Measurements from ENCODE around the gene NOS3.

Gene NOS3

DNA sequence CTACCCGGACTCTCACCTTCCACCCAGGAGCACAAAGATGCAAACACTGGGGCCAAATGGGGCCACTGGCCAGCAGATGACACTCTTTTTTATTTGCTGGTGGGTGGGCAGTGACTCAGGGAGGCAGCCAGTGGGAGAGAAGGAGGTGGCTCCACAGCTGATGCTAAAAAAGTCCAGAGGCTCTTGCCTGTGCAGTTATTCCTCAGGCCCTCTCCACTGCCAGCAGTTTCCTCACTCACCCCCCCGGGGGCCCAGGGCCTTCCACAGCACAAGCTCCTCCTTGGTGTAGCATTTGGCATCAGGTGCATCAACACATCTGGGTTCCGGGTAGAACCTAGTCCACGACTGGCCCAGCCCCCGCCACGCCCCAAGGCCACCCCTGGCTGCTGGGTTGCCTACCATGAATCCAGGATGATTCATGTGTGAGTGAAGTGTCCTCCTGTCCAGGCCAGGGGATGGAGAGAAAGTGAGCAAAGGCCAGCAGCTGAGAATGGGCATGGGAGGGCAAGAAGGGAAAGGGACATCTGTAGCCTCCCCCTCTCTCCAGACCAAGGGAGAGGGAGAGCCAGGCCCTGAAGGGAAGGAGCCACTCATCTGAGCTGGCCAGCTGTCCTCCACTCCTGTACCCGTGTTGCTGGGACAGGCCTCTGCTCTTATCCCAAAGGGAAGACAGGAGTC lies 11.0 kb upstream of the NOS3 start:
- DNase-seq (ENCODE audit: low read depth in 2 of 2), result no peak

DNA sequence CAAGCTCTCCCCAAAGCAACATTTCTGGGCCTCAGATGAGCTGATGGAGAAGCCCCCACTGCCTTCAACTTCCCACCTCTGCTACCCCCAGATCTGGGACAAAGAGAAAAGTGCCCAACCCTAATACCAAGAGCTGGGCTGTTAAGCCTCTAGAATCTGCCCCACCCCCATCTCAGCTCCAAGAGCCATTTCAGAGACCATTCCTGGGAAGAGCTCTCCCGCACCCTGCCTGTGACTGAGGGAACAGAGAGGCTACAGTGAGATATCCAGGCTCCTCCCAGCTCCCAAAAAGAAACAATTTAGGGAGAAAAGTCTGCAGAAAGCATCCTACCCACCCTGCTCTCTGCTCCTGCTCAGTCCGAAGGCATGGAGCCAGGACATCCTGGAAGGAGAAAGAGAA lies 10.2 kb upstream of the NOS3 start:
- no peak for DNase-seq (ENCODE audit: low read depth in 2 of 2)

DNA sequence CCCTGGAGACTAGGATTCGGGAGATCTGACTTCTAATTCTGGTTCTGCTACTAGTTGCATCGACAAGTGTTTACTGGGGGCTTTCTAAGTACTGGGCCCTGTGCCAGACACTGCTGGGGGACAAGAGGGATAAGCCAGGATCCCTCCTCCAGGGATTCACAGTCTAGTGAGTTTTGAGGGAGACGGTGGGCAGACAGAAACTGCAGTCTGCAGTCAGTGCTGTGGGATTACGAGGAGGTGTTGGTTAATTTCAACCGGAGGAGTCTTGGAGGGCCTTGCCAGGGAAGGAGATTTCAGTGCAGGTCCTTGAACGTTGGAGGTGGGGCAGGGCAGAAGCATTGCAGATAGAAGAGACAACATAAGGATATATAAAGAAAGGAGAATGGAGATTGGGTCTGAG lies 9.2 kb upstream of the NOS3 start:
- no peak for DNase-seq (ENCODE audit: low read depth in 2 of 2)

DNA sequence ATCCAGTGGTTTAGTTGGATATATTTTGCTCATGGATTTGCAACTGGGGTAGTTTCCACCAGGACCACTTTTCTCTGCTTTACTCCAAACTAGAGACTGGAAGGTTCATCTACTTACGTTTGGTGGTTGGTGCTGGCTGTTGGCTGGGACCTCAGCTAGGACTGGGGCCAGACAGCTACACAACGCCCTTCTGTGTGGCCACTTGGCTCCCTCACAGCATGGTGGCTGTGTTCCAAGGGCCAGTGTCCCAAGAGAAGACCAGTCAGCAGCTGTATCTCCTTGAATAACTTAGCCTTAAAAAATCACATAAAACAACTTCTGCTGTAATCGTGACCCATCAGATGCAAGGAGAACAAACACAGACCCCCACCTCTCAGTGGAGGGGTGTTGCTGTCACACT lies 8.5 kb upstream of the NOS3 start:
- DNase-seq (ENCODE audit: low read depth in 2 of 2), result no peak

DNA sequence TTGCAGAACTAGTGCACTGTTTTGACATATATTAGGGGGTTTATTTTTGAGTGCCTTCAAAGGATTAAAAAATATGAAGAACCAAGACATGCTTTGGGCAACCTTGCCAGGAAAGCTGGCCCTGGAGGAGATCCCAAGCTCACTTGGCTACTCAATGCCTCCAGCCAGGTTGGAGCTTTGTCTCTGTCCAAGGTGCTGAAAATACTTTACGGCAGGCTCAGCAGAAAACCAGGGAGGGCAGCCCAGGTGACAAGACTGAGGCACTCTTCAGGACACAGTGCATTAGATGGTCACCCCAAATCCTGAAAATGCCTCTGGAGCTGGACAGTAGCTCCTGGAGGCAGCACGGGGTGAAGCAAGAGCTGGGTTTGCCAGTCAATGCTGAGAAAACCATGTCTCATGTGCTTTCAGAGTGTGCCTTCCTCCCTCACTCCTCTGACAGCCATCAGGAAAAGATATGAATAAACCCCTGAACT lies 6.9 kb upstream of the NOS3 start:
- DNase-seq (ENCODE audit: low read depth in 2 of 2), result no peak

DNA sequence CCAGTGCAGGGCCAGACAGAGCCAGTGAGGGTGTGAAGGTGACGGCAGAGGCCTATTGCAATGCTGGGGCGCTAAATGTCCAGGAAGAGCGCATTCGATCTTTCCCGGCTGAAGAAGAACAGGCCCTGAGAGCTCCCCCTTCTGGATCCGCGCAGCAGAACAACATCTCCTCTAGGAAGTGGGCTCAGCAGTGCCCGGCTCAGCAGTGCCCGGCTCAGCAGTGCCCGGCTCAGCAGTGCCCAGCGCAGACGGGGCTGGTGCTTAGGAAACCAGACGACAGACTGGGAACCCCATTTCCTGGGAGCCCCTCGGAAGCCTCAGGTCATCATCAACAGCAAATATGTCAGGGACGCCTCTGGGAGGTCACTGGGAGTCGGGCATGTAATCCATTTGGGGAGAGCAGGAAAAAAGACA lies 4.7 kb upstream of the NOS3 start:
- peak; percentile 50 to 52 for DNase-seq (ENCODE audit: low read depth in 2 of 2)

DNA sequence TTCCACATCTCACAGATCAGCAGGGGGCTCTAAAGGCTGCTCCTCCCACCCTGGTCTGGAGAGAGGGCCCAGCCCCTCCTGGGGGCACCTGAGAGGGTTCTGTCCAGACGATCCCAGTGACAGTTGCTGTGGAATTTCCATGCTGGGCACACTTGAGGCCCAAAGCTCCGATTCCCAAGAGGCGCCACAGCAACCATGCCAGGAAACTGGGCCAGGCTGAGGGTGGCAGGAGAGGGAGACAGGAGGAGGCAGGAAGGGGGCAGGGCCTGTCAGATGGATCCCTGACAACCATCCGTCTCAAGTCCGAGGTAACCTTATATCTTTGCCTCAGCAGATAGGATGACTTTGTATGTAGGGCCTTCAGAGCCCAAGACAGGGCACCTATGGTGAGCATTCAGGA lies 4.3 kb upstream of the NOS3 start:
- no peak for DNase-seq (ENCODE audit: low read depth in 2 of 2)

DNA sequence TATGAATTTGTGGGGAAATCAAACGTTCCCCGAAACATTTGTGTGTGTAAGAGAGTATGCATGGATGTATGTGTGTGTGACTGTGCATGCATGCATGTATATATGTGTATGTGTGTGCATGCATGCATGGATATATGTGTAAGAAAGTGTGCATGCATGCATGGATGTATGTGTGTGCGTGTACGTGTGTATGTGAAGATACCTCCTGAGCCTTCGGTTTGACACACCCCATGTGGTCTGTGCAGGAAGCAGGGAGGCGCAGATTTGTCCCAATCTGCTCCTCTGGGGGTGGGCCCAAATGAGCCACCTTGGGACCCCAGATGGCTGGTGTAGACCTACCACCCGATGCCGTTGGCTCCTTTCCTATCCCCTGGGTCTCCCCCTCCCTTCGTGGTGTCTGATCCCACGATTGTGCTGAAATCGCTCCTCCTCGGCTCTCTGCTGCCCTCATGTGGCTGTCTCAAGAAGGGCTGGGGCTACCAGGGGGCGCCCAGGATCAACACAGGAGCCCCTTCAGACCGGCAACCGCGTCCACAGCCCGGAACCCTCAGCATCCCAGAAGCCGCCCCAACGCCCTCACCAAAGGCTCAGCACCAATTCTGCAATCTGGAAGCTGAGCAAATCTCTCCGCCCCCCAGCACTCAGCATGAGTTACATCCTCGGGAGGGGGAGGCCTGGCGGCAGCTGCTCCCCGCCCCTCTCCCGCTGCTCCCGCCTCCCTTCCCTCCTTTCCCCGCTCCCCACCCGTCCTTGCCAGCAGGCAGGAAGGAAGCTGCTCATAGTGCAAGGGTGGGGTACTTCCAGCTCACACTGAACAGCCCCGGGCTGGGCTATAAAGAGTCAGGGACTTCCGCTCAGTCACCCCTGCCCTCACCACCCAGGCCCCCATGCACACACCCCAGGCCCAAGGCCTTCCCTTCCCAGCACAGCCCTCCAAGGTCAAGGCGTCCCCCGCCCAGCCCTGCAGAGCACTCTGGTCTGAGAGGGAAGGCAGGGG lies 2.3 kb upstream of the NOS3 start:
- DNase-seq (ENCODE audit: low read depth in 2 of 2), result peak; percentile 56 to 61

DNA sequence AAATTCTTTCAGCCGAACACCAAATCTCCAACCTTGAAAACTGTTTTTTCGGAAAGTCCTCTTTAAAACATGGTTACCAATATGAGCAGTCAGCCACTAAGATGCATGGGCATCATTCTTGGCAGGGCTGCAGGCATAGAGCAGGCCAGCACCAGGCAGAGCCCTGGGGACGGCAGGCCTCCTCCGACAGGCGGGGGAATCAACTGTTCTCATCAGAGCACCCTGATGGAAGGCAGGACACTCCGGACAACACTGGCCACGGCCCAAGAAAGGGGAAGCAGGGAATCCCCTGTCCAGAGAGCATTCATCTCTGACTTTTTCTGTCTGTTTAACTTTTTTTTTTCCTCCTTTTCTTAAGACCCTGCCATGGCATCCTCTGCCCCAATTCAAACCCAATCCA lies 1.4 kb upstream of the NOS3 start:
- DNase-seq (ENCODE audit: low read depth in 2 of 2), result no peak

DNA sequence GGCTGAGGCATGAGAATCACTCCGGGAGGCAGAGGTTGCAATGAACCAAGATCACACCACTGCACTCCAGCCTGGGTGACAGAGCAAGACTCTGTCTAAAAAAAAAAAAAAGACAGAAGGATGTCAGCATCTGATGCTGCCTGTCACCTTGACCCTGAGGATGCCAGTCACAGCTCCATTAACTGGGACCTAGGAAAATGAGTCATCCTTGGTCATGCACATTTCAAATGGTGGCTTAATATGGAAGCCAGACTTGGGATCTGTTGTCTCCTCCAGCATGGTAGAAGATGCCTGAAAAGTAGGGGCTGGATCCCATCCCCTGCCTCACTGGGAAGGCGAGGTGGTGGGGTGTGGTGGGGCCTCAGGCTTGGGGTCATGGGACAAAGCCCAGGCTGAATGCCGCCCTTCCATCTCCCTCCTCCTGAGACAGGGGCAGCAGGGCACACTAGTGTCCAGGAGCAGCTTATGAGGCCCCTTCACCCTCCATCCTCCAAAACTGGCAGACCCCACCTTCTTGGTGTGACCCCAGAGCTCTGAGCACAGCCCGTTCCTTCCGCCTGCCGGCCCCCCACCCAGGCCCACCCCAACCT lies 1.3 kb downstream of the NOS3 start:
- no peak for DNase-seq (ENCODE audit: low read depth in 2 of 2)

DNA sequence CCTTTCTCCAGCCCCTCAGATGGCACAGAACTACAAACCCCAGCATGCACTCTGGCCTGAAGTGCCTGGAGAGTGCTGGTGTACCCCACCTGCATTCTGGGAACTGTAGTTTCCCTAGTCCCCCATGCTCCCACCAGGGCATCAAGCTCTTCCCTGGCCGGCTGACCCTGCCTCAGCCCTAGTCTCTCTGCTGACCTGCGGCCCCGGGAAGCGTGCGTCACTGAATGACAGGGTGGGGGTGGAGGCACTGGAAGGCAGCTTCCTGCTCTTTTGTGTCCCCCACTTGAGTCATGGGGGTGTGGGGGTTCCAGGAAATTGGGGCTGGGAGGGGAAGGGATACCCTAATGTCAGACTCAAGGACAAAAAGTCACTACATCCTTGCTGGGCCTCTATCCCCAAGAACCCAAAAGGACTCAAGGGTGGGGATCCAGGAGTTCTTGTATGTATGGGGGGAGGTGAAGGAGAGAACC lies 2.1 kb downstream of the NOS3 start:
- no peak for DNase-seq (ENCODE audit: low read depth in 2 of 2)

DNA sequence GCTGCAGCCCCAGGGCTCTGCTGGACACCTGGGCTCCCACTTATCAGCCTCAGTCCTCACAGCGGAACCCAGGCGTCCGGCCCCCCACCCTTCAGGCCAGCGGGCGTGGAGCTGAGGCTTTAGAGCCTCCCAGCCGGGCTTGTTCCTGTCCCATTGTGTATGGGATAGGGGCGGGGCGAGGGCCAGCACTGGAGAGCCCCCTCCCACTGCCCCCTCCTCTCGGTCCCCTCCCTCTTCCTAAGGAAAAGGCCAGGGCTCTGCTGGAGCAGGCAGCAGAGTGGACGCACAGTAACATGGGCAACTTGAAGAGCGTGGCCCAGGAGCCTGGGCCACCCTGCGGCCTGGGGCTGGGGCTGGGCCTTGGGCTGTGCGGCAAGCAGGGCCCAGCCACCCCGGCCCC lies 2.7 kb downstream of the NOS3 start:
- DNase-seq (ENCODE audit: low read depth in 2 of 2), result no peak

DNA sequence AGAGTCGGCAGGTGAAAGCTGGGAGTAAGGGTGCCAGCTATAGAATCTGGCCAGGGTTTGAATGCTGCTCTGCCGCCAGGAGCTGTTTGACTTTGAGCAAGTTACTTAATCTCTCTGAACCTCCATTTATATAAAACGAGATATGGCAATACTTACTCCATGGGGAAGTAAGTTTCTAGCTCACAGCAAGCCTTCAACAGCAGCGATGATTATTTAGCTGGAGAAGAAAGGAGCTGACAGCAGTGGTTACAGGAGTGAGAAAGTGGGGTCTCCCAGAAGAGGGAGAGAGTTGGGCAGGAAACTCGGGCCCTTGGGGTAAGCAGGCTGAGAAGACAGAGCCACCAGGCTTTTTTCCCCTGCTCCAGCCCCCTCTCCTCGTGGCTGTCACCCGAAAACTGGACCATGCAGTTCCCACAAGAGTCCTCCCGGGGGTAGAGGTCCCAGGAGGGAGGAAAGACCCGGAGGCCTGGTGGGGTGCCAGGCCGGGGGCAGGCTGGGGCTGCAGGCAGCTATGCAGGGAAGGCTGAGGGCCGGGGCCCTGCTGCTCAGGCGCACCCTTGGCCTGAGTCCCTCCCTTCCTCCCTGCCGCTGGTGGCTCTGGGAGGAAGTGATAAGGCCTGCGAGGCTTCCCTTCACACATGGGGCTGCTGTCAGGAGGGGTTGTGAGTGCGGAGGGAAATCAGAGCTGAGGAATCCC lies 3.5 kb downstream of the NOS3 start:
- no peak for DNase-seq (ENCODE audit: low read depth in 2 of 2)

DNA sequence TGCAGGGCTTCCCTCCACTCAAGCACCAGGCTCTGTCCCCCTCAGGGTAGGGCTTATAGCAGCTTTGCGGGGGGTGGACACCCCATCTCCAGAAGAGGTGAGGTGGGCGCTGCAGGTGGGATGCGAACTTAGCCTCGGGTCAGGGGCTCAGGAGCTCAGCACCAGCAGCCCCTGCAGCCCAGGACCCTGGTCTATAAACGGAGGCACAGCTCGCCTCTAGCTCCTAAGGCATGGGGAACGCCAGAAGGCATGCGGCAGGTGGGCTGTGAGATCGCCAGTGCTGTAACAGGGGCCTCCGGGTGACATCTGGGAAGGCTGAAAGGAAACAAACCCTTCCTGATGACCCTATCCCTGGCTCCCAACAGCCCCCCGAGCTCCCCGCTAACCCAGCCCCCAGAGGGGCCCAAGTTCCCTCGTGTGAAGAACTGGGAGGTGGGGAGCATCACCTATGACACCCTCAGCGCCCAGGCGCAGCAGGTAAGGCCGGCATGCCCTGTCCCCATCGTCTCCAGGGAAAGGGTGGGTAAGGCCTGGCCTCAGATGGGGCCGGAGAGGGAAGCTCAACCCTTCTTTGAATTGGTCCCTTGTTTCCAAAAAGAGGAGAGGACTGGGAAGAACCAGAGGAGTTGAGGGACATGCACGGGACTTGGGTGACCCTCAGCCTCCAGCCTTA lies 4.2 kb downstream of the NOS3 start:
- DNase-seq (ENCODE audit: low read depth in 2 of 2), result no peak

DNA sequence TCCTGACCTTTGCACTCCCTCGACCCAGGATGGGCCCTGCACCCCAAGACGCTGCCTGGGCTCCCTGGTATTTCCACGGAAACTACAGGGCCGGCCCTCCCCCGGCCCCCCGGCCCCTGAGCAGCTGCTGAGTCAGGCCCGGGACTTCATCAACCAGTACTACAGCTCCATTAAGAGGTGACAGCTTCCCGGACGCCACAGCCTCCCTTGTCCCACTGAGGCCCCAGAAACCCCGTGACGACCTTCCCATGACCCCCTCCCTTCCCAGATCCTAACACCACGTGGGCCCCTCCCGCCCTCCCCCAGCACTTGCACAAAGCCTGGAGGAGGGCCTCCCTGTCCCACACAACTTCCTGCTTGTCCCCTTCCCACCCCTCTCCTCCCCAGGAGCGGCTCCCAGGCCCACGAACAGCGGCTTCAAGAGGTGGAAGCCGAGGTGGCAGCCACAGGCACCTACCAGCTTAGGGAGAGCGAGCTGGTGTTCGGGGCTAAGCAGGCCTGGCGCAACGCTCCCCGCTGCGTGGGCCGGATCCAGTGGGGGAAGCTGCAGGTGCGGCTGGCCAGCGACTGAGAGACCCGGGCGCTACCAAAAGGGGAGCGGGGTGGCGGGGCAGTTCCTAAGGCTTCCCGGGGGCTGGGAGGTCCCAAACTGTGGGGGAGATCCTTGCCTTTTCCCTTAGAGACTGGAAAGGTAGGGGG lies 5.7 kb downstream of the NOS3 start:
- DNase-seq (ENCODE audit: low read depth in 2 of 2), result no peak

DNA sequence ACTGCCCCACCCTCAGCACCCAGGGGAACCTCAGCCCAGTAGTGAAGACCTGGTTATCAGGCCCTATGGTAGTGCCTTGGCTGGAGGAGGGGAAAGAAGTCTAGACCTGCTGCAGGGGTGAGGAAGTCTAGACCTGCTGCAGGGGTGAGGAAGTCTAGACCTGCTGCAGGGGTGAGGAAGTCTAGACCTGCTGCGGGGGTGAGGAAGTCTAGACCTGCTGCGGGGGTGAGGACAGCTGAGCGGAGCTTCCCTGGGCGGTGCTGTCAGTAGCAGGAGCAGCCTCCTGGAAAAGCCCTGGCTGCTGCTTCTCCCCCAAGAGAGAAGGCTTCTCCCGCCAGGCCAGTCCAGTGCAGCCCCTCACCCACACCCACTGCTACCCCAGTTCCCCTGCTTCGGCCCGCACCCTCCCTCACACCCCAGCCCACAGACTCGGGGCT lies 6.3 kb downstream of the NOS3 start:
- no peak for DNase-seq (ENCODE audit: low read depth in 2 of 2)

DNA sequence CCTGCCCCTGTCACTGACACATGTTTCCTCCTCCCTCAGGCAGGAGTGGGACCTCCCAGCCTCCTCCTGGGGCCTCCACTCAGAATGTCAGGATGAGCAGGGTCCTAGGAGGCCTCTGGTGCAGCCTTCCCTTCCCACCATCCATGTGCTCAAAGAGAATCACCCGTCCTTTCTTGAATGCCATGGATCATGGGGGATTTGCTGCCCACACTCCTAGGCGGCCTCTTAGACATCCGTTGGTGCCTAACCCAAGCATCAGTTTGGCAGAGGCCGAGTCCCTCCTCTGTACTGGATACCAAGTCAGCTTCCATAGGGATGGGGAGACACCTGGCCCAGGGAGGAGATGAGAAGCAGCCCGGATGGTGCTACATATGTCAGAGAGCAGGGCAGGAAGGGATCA lies 7.0 kb downstream of the NOS3 start:
- DNase-seq (ENCODE audit: low read depth in 2 of 2), result no peak

DNA sequence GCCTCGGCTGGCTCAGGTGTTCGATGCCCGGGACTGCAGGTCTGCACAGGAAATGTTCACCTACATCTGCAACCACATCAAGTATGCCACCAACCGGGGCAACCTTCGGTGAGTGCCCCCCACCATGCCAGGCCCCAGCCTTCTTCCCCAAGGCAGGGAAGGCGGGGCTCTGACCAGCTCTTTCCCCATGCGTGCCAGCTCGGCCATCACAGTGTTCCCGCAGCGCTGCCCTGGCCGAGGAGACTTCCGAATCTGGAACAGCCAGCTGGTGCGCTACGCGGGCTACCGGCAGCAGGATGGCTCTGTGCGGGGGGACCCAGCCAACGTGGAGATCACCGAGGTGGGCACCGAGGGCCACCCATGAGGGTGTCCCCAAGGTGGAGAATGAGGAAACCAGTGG lies 7.5 kb downstream of the NOS3 start:
- DNase-seq (ENCODE audit: low read depth in 2 of 2), result no peak

DNA sequence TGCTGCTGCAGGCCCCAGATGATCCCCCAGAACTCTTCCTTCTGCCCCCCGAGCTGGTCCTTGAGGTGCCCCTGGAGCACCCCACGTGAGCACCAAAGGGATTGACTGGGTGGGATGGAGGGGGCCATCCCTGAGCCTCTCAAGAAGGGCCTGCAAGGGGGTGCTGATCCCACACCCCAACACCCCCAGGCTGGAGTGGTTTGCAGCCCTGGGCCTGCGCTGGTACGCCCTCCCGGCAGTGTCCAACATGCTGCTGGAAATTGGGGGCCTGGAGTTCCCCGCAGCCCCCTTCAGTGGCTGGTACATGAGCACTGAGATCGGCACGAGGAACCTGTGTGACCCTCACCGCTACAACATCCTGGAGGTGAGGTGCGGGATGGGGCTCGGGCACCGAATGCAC lies 8.2 kb downstream of the NOS3 start:
- no peak for DNase-seq (ENCODE audit: low read depth in 2 of 2)

DNA sequence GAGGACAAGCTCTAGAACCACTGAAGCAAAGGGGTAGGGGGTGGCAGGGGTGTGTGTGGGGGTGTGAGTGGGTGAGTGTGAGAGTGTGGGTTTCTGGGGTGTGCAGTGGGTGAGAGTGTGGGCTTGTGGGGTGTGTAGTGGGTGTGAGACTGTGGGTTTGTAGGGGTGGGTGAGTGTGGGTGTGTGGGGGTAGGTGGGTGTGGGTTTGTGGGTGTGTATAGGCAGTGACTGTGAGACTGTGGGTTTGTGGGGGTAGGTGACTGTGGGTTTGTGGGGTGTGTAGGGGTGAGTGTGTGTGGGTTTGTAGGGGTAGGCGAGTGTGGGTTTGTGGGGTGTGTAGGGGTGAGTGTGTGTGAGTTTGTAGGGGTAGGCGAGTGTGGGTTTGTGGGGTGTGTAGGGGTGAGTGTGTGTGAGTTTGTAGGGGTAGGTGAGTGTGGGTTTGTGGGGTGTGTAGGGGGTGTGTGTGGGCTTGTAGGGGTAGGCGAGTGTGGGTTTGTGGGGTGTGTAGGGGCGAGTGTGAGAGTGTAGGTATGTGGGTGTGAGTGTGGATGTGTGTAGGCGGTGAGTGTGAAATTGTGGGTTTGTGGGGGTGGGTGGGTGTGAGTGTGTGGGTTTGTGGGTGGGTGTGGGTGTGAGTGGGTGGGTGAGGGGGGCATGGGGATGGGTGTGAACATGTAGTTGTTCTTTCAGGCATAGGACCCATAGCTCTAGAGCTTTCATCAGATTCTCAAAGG lies 8.8 kb downstream of the NOS3 start:
- DNase-seq (ENCODE audit: low read depth in 2 of 2), result no peak
